Lower leg skin (tissue), 4 donors: ENCODE data around the gene MIPEP. TPM values are rescaled to one million over a fixed set of nuclear protein-coding genes. Genes with fewer than 3 reads are reported as not detected.

ENCODE experiments used
- DNase-seq, 2 donors: peaks; one replicate each; pipeline ENCODE4 v3.0.0-alpha.2; 2019; ENCODE audit warnings: low spot score in 2 of 2
- H3K4me3 ChIP-seq: fragments of 200-600 bp; sonication (generic); 2 replicates; pipeline ENCODE4 v1.5.1; 2017; ENCODE audit warnings: mild to moderate bottlenecking, low read depth; ENCODE audit not compliant: poor library complexity, severe bottlenecking
- POLR2A ChIP-seq, 2 donors: fragments of 450-650 bp; IDR thresholded peaks; one replicate each; pipeline ENCODE4 v1.6.1; 2016 to 2017; ENCODE audit warnings: antibody characterized with exemption in 2 of 2, mild to moderate bottlenecking in 1 of 2, moderate library complexity in 1 of 2
- WGBS, 2 donors: methylation state at CpG; one replicate each; pipeline ENCODE4 v1.1.5; 2018; 5-methylcytosine and 5-hydroxymethylcytosine counted together
- intact Hi-C: fragments of 100-400 bp; cut with DNase I; formaldehyde crosslinking; loops from one replicate; pipeline ENCODE4 v1.15.0; 2023; ENCODE audit warnings: low total_unique reads
- total RNA-seq, 4 donors: library from RNA; depleted of rRNA; stranded (reverse); fragments of >200 nt; gene quantifications; one replicate each; pipeline ENCODE4 v1.1.0, GENCODE V29; 2016
- TF ChIP-seq, protein P1 (sequence below), 3 donors: fragments of 450-650 bp; IDR thresholded peaks; one replicate each; pipeline ENCODE4 v1.5.1; 2016; ENCODE audit warnings: antibody characterized with exemption in 3 of 3, mild to moderate bottlenecking in 3 of 3, moderate library complexity in 2 of 3

The MIPEP gene
- total RNA-seq, 4 donors from 2014 or later, result 22.8 to 50.4 (median 32.5) TPM

DNA sequence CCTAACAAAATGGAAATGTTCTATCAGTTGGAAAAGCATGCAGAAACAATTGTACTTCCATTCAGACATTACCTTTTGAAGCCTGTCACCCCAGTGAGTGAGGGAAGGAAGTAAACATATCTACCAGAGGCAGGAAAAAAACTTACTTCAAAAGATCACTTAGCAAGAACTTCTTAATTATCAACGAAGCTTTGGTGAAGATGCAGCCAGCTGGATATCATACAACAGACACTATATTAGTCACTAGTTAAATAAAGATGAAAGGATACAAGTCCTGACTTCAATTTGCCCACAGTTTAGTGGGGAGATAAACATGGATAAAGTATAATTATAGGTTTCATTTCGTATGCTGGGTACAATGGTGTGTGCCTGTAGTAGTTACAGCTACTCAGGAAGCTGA, 170.2 kb downstream of the MIPEP start:
- intact Hi-C loops, result no loop called here
- TF ChIP-seq, protein P1, sequence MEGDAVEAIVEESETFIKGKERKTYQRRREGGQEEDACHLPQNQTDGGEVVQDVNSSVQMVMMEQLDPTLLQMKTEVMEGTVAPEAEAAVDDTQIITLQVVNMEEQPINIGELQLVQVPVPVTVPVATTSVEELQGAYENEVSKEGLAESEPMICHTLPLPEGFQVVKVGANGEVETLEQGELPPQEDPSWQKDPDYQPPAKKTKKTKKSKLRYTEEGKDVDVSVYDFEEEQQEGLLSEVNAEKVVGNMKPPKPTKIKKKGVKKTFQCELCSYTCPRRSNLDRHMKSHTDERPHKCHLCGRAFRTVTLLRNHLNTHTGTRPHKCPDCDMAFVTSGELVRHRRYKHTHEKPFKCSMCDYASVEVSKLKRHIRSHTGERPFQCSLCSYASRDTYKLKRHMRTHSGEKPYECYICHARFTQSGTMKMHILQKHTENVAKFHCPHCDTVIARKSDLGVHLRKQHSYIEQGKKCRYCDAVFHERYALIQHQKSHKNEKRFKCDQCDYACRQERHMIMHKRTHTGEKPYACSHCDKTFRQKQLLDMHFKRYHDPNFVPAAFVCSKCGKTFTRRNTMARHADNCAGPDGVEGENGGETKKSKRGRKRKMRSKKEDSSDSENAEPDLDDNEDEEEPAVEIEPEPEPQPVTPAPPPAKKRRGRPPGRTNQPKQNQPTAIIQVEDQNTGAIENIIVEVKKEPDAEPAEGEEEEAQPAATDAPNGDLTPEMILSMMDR (IDR thresholded peaks at IDR 0.05), result no peak
- TF ChIP-seq POLR2A (IDR thresholded peaks at IDR 0.05), result no peak
- 9 to 22% methylated on average over 2 of the region's 2 CpGs for WGBS, 2 donors
- H3K4me3 ChIP-seq, result no peak overlapping the region
- DNase-seq, result no peak

DNA sequence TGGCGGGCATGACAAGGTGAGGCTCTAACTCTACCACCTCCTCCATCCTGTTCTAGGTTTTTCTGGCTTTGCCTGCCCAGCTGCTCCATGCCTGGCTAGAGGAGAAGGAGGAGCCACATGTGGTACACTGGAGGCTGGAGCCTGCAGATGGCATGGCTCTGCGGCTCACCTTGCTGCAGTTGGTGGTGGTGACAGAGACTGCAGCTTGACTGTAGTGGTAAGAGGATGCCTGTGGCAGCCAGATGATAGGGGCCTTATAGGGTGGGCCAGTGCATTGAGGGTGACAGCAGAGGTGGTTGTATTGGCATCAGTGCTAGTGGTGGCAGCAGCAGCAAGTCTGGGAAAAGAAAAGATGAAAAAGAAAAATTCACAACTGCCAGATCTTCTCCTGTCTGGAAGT, 172.8 kb downstream of the MIPEP start:
- WGBS, 2 donors, result 86 to 97% methylated on average over 2 of the region's 2 CpGs
- TF ChIP-seq, protein P1 (IDR thresholded peaks at IDR 0.05), result no peak
- no peak for TF ChIP-seq POLR2A (IDR thresholded peaks at IDR 0.05)
- H3K4me3 ChIP-seq, result no peak overlapping the region
- intact Hi-C loops, result no loop called here
- no peak for DNase-seq

DNA sequence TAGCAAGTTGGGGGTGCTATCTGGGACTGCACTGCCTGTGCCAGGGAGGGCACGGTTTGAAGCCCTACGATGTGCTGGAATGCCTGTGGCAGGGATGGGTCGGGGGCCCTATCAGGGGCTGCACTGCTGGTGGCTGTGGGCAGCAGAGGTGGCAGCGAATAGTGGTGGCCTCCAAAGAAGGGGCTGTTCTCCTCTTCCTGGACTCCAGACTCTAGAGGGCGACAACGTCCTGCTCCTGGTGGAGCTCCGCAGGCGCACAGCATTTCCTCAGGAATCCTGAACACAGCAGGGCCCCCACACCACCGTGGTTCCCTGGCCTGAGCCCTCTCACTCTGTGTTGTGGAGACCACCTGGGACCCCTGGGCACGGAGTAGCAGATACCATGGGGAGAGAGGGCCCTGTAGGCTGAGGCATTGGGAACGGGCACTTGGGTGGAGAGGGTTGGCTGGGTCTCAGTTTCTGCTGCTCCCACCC, 173.4 kb downstream of the MIPEP start:
- WGBS, 2 donors, result 84 to 90% methylated on average over 11 of the region's 11 CpGs
- intact Hi-C loops, result no loop called here
- no peak overlapping the region for H3K4me3 ChIP-seq
- no peak for DNase-seq
- TF ChIP-seq, protein P1 (IDR thresholded peaks at IDR 0.05), result no peak
- TF ChIP-seq POLR2A (IDR thresholded peaks at IDR 0.05), result no peak

DNA sequence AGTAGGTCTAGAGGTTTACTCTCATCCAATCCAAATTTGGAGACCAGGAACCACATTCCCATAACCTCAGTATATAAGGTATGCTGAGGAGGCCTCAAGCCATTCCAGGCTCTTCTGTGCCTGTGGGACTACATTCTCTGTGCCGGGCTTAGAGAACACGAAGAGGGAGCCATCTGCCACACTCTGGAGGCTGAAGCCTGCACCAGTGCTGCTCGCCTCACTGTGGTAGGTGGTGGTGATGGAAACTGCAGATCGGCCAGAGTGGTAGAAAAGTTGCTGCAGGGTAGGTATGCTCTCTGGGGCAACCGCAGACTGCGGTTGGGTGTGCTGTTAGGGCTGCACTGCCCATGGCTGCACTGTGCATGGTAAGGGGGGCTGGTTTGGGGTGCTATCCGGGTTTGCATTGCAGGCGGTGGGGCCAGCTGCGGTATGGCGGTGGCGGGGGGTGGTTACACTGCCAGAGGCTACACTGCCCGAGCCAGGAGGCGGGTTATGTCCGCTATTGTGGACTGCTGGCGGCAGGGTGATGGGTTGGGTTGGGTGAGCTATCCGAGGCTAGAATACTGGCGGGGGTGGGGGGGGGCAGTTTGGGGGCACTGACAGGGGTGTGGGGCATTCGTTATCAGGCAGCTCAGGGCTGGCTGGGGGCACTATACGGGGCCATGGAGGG, 174.0 kb downstream of the MIPEP start:
- intact Hi-C loops, result no loop called here

DNA sequence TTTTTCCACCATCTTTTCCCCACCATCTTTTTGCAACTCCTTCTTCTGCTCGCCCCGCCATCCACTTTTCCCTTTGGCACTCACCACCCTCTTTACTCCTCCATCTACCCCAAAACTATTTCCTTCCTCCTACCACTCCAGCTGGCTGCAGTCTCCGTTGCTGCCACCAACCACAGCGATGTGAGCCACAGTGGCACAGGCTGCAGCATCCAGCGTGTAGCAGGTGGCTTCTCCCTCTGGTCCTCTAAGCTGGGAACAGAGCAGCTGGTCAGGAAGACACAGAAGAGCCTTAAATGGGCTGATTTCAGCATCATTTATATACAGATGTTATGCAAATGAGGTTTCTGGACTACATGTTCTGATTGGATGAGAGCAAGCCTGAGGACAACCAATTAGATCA, 174.5 kb downstream of the MIPEP start:
- 88% methylated on average over 5 of the region's 5 CpGs for WGBS, 2 donors
- intact Hi-C loops, result no loop called here
- H3K4me3 ChIP-seq, result no peak overlapping the region
- DNase-seq, result no peak
- TF ChIP-seq, protein P1 (IDR thresholded peaks at IDR 0.05), result no peak
- TF ChIP-seq POLR2A (IDR thresholded peaks at IDR 0.05), result no peak

More for the DNA sequence above, 174.0 kb downstream of the MIPEP start:
- 79 to 92% methylated on average over 12 to 18 of the region's 19 CpGs for WGBS, 2 donors
- TF ChIP-seq, protein P1 (IDR thresholded peaks at IDR 0.05), result no peak
- no peak for TF ChIP-seq POLR2A (IDR thresholded peaks at IDR 0.05)
- H3K4me3 ChIP-seq, result no peak overlapping the region
- DNase-seq, result no peak

DNA sequence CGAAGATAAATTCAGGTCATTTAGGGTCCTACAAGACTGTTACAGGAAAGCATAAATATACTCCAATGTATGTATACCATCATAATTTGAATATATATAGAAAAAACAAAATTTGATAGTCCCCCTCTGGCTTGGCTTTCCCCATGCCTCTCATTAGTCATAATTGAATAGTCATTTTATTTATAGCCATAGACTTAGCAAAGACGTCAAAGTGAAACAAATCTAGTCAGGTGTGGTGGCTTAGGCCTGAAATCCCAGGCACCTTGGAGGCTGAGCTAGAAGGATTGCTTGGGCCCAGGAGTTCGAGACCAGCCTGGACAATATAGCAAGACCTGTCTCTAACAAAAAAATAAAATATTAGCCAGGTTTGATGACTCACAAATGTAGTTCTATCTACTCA, 177.8 kb downstream of the MIPEP start:
- 74 to 77% methylated on average over 3 of the region's 3 CpGs for WGBS, 2 donors
- intact Hi-C loops, result no loop called here
- H3K4me3 ChIP-seq, result no peak overlapping the region
- DNase-seq, result no peak
- TF ChIP-seq POLR2A (IDR thresholded peaks at IDR 0.05), result no peak
- TF ChIP-seq, protein P1 (IDR thresholded peaks at IDR 0.05), result no peak
